Glutamatergic neuron (in vitro differentiated cells): ENCODE data around the gene NAPSA. TPM values are rescaled to one million over a fixed set of nuclear protein-coding genes. Genes with fewer than 3 reads are reported as not detected.
A peak's percentile ranks its signal among the peaks of the same experiment; 100 is the strongest.

ENCODE experiments used
- DNase-seq: peaks from one replicate; pipeline ENCODE4 v3.0.0; 2022
- H3K27ac Mint-ChIP-seq: one replicate; pipeline ENCODE4 v1.8.0; 2020; ENCODE audit warnings: mild to moderate bottlenecking, mixed read lengths, inconsistent platforms; ENCODE audit not compliant: unreplicated experiment
- H3K27me3 Mint-ChIP-seq: one replicate; pipeline ENCODE4 v1.8.0; 2020; ENCODE audit warnings: mild to moderate bottlenecking, moderate library complexity, mixed read lengths, inconsistent platforms; ENCODE audit not compliant: unreplicated experiment
- H3K36me3 Mint-ChIP-seq: one replicate; pipeline ENCODE4 v1.8.0; 2020; ENCODE audit warnings: mild to moderate bottlenecking, mixed read lengths, inconsistent platforms; ENCODE audit not compliant: unreplicated experiment
- H3K4me1 Mint-ChIP-seq: one replicate; pipeline ENCODE4 v1.8.0; 2020; ENCODE audit warnings: mild to moderate bottlenecking, low read depth, mixed read lengths, inconsistent platforms; ENCODE audit not compliant: unreplicated experiment
- H3K4me3 Mint-ChIP-seq: one replicate; pipeline ENCODE4 v1.8.0; 2020; ENCODE audit warnings: mild to moderate bottlenecking, mixed read lengths, inconsistent platforms; ENCODE audit not compliant: unreplicated experiment
- H3K9me3 Mint-ChIP-seq: one replicate; pipeline ENCODE4 v1.8.0; 2020; ENCODE audit warnings: mild to moderate bottlenecking, moderate library complexity, mixed read lengths, inconsistent platforms; ENCODE audit not compliant: unreplicated experiment
- total RNA-seq: library from RNA; stranded (reverse); fragmentation: NEBNext Ultra II Directional; extraction: Animal tissue kit (Norgen Biotek cat#: 25700); gene quantifications from one replicate; pipeline ENCODE4 v1.2.1, GENCODE V29; 2021; ENCODE audit not compliant: unreplicated experiment
- TF ChIP-seq, protein P1 (sequence below): fragments of 200-600 bp; sonication (generic); IDR thresholded peaks from one replicate; pipeline ENCODE4 v1.5.0; 2021; ENCODE audit not compliant: partially characterized antibody, unreplicated experiment

The NAPSA gene
- total RNA-seq, 1 donor from 2014 or later: 0.88 TPM

DNA sequence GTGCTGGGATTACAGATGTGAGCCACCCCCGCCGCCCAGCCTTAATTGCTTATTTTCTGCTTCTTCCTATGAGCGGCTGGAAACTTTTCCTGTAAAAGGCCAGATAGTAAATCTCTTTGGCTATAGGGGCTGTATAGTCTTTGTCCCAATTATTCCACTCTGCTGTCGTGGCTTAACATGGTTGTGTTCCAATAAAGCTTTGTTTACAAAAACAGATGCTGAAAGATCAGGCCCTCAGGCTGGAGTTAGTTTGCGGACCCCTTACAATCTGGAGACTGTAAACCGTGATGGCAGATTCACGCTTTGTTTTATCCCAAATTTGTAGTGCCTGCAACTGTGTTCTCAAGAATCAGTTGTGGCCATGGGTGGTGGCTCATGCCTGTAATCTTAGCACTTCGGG, 47.0 kb downstream of the NAPSA start:
- H3K4me3 Mint-ChIP-seq: no peak overlapping the region
- no peak for DNase-seq
- peaks cover 15% of the 10 kb centered on the region for H3K27me3 Mint-ChIP-seq
- TF ChIP-seq, protein P1, sequence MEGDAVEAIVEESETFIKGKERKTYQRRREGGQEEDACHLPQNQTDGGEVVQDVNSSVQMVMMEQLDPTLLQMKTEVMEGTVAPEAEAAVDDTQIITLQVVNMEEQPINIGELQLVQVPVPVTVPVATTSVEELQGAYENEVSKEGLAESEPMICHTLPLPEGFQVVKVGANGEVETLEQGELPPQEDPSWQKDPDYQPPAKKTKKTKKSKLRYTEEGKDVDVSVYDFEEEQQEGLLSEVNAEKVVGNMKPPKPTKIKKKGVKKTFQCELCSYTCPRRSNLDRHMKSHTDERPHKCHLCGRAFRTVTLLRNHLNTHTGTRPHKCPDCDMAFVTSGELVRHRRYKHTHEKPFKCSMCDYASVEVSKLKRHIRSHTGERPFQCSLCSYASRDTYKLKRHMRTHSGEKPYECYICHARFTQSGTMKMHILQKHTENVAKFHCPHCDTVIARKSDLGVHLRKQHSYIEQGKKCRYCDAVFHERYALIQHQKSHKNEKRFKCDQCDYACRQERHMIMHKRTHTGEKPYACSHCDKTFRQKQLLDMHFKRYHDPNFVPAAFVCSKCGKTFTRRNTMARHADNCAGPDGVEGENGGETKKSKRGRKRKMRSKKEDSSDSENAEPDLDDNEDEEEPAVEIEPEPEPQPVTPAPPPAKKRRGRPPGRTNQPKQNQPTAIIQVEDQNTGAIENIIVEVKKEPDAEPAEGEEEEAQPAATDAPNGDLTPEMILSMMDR: no peak
- H3K9me3 Mint-ChIP-seq: peaks cover 10% of the 10 kb centered on the region
- peaks cover 14% of the 10 kb centered on the region for H3K4me1 Mint-ChIP-seq
- H3K36me3 Mint-ChIP-seq: no peaks in the 10 kb centered on the region
- no peak overlapping the region for H3K27ac Mint-ChIP-seq

DNA sequence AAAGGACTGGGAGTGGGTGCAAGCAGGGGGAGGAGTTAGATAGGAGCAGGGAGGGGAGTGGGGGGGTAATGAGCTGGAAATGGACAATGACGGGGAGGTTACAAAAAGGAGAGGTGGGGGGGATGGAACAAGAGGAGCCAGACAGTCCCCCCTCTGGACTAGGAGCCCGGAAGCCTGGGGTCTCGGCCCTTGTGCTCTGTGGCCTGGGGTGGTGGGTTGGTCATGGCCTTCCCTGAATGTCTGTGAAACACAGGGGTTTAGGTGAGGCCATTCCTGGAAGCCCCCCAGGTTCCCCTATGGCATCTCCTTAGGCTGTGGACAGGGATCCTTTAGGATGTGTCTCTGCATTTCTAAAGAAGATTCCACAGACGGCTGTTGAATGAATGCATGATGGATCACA, 48.3 kb downstream of the NAPSA start:
- TF ChIP-seq, protein P1: no peak
- no peak overlapping the region for H3K27ac Mint-ChIP-seq
- H3K36me3 Mint-ChIP-seq: no peaks in the 10 kb centered on the region
- H3K4me3 Mint-ChIP-seq: no peak overlapping the region
- no peak for DNase-seq
- H3K27me3 Mint-ChIP-seq: peaks cover 21% of the 10 kb centered on the region
- peaks cover 7% of the 10 kb centered on the region for H3K9me3 Mint-ChIP-seq
- H3K4me1 Mint-ChIP-seq: peaks cover 9% of the 10 kb centered on the region

DNA sequence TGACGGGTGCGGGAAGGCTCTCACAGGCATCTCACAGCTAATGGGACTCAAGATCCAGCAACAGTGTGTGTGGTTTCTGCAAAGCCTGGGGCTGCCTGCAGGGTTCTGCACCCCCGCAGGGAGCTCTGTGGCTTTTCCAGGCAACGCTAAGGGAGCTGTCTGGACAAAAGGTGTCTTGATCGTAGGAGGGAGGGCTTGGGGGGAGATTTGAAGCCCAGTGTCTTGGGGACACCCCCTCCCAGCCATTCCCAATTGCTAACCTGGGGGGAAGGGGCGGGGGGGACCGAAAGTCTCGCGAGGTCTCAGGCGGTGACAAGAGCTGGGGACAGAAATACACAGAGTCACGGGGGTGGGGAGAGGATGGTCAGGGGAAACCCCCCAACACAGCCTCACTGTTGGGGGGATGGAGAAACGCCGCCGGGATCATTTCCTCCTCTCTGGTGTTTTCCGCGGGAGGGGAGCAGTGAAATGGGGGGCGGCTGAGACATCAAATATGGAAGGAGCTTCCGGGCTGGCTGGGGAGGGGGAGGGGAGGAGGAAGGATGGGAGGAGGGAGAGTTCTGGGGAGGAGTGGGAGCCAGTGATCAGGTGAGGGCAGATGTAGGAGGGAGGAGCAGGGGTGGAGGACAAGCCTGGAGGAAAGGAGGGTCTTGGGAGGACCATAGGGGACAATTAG, 49.5 kb downstream of the NAPSA start:
- Mint-ChIP-seq H3K9me3 (peaks cover 7% of the 10 kb centered on the region), H3K4me3 (peak overlapping the region; percentile 88), H3K27ac (peak overlapping the region; percentile 90), H3K36me3 (no peaks in the 10 kb centered on the region), H3K4me1 (peaks cover 9% of the 10 kb centered on the region), H3K27me3 (peaks cover 18% of the 10 kb centered on the region)
- TF ChIP-seq, protein P1: no peak
- peak; percentile 72 for DNase-seq

DNA sequence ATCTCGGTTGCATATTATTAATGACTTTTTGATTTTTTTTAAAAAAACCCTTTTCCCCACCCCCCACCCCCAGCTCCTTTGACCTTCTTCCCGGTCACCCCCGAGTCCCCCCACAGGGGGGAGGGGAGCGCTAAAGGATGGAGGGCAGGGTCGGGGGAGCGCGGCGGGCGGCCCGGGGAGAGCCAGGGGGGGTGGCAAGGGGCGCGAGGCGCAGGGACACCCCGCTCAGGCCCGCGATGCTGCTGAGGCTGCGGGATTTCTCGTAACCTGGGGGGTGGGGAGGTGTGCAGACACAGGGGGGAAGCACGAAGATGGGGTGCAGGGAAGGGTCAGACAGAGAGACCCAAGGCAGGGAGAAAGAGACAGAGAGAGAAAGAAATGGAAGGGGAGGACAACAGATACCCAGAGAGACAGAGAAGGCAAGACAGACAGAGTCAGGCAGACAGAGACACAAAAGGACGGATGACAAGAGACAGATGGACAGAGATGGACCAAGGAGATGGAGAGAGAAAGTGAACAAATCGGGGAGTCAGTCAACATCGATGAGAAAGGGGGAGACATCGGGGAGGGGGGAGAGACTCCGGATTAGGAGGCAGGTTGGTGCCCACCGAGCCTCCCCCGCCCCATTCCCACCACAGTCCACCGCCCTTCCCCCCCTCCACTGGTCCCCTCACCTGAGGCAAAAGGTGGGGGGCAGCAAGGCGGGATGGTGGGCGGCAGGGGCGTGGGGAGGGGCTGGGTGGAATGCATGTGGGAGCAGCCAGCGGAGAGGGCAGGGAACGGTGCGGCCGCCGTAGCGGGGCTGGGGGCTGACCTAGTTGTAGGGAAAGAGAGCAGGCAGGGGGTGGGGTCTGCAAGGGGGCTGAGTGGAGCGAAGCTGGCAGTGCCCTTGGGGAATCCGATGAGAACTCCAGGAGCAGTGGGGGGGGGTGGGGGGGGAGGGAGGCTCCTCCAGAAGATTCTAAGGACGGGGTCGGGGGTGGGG, 50.4 kb downstream of the NAPSA start:
- TF ChIP-seq, protein P1: no peak
- Mint-ChIP-seq H3K36me3 (no peaks in the 10 kb centered on the region), H3K4me1 (peaks cover 9% of the 10 kb centered on the region), H3K9me3 (peaks cover 7% of the 10 kb centered on the region), H3K27ac (peak overlapping the region; percentile 90), H3K27me3 (peaks cover 16% of the 10 kb centered on the region), H3K4me3 (peak overlapping the region; percentile 96)
- peak; percentile 76 for DNase-seq
